ENCODE results near the gene LMCD1.

Gene LMCD1

DNA sequence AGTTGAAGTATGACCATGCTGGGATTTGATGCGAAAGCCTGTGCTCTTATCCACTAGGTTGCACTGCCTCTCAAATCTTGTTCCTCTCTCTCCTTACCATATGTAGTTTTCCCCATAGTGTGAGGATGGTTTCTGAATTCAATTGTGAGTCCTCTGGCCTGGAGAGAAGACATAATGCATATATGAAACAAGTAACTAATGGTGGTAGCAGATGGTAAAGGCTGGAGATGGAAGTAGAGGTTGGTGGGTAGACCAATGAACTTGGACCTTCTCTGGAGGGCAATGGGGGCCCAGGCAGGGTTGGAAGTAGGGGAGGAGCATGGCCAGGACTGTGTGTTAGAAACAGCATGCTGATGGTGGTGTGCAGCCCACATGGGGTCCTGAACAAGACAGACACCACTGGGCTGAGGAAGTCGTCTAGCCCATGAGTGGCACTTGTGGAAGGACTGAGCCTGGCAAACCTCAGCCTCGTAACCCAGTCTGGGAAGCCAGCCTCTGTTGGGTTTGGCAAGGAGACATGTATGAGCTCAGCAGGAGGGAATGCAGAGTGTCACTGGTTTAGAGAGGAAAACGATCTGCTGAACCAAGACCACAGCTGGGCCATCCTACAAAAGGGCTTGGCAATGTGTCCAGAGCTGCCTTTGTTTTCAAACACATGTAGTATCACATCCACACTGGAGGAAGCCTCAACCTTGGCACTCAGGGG lies 18.5 kb upstream of the LMCD1 start:
- no peak for FAIRE-seq
- DNase-seq (ENCODE audit: extremely low spot score, insufficient read length, low read depth): no peak

GRCh38 chr3:8484409-8485140 lies 17.0 kb upstream of the LMCD1 start:
- DNase-seq (ENCODE audit: extremely low spot score, insufficient read length, low read depth) (no peak), FAIRE-seq (no peak)

- DNase-seq (ENCODE audit: extremely low spot score, insufficient read length, low read depth): no peak
- no peak for FAIRE-seq
These were observed 16.3 kb upstream of the LMCD1 start for GRCh38 chr3:8485141-8485870.

DNA sequence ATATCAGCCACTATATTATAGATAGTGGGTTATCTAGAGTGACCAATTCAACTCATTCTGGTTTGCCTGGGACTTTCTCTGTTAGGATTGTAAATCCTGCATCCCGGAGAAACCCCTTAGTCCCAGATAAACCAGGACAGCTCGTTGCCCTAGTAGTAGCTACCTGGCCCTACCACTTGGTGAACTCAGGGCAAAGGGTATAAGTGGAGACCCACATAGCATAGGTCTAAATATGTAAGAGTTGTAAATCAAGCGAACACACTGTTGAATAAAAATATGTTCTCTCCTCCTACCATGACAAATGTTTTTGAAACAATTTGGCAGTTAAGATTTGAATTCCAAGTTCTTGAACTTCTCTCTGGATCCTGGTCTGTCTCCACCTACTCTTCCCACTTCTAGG lies 15.7 kb upstream of the LMCD1 start:
- FAIRE-seq (no peak), DNase-seq (ENCODE audit: extremely low spot score, insufficient read length, low read depth) (no peak)

GRCh38 chr3:8486434-8486833 lies 15.2 kb upstream of the LMCD1 start:
- DNase-seq (ENCODE audit: extremely low spot score, insufficient read length, low read depth) (no peak), FAIRE-seq (no peak)

- FAIRE-seq: no peak
- no peak for DNase-seq (ENCODE audit: extremely low spot score, insufficient read length, low read depth)
These were observed 14.7 kb upstream of the LMCD1 start for GRCh38 chr3:8486936-8487335.

DNA sequence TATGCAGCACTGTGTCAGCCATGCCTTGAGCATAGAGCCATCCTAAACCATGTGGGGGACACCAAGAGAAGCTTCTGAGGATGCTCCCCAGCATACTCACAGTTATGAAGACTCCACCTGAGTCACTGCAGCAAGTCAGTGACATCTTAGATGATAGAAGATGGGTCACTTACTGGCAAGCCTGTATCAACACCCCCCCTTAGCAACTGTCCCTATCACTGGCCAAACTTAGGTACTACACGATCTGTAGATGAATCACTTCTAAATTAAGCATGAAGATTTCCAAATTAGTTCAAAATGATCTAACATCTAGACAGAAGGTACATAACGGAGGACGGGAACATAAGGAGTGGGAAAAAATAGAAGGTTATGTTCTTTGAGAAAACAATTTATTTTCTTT lies 13.2 kb upstream of the LMCD1 start:
- DNase-seq (ENCODE audit: extremely low spot score, insufficient read length, low read depth) (no peak), FAIRE-seq (no peak)

DNA sequence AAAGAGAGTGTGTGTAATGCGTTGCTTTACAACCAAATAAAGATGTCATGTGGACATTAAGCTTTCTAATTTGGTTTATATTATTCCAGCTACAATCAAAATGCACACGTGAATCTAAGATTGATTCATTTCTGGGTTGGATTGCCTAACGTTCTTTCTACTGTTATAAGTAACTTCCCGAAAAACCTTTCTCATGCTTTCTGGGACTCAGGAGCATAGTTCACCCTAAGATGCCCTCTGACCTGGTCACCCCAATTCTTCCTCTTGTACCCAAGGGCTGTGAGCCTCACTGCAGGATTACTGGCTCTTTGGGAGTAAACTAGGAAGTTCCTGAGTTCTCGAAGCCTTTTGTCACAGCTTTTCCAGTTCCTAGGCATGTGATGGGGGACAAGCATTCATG lies 12.7 kb upstream of the LMCD1 start:
- no peak for FAIRE-seq

DNA sequence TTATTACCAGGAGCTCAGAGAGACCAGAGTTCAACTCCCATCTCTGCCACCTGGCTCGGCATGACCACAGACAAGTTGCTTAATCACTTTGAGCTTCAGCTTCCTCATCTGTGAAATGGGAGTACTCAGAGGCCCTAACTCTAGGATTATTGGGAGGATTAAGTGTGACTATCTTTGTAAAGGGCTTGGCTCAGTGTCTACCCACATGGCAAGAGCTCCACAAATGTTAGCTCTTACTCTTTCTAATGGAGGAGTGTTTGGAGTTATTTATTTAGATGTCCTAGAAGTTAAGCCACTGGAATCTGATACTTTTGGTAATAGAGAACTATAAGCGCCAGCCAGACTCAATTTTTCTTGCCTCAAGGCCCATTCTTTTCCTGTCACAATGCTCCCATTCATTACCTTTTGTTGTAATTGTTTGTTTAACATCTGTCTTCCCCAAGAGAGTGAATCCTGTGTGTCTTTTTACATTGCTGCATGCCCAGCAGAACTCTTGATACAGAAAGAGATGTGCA lies 12.3 kb upstream of the LMCD1 start:
- DNase-seq (ENCODE audit: extremely low spot score, insufficient read length, low read depth) (no peak), FAIRE-seq (no peak)

More for the DNA sequence above, 12.7 kb upstream of the LMCD1 start:
- no peak for DNase-seq (ENCODE audit: extremely low spot score, insufficient read length, low read depth)

- DNase-seq (ENCODE audit: extremely low spot score, insufficient read length, low read depth): no peak
- no peak for FAIRE-seq
These were observed 11.5 kb upstream of the LMCD1 start for GRCh38 chr3:8490079-8490552.

DNA sequence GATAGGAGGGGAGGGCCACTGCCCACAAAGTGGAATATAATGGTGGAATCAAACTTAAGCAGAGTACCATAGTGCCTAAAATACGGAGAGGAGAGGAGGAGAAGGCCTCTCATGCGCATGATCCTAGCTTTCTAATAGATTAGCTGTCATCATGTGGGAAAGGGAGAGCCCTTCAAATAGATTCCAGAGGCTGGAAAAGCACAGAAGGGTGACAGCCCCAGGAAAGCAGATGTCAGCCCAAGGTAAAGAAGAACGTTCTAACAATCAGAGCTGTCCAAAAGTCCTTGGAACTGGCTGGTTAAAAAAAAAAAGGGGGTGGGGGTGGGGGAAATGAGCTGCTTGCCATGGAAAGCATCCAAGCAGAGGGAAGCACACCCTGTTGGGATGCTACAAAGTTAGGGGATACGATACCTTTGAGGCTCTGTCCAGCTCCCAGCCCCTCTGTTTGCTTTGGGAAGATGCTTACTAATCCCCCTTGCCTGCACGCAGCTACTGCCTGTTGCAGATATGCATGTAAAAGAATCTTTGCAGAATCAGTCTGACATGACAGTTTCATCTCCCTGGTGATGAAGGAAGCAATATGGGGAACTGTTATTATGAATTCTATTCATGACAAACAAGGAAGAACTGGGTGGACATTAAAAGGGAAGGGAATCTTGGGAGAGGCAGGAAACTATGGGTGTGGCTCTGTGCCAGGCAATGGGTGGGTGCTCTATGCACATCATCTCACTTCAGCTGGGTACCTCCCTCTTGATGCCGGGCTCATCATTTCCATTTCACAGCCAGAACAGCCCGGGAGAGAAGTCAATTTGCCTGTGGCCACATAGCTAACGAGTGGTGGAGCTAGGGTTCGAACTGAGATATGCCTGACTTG lies 10.1 kb upstream of the LMCD1 start:
- FAIRE-seq (no peak), DNase-seq (ENCODE audit: extremely low spot score, insufficient read length, low read depth) (no peak)

GRCh38 chr3:8492744-8493511 lies 8.7 kb upstream of the LMCD1 start:
- FAIRE-seq: no peak

DNA sequence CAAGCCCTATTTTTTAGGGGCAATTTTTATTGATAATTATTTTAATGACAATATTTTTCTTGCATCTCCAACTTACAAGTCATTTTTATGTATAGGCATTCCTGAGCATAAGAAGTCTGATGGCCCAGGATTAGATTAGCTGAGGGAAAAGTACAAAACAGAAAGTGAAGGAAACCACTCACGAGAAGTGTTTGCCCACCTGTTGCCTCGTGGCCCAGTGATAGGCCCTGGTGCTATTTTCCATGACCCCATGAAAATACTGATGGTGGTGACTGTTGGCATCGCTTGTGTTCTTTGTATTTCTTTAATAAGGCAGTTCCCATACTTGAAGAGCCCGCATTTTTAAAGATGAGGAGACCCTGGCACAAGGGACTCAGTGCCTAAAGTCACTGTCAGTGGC lies 7.9 kb upstream of the LMCD1 start:
- FAIRE-seq: no peak
- no peak for DNase-seq (ENCODE audit: extremely low spot score, insufficient read length, low read depth)

More at GRCh38 chr3:8492744-8493511, 8.7 kb upstream of the LMCD1 start:
- no peak for DNase-seq (ENCODE audit: extremely low spot score, insufficient read length, low read depth)

GRCh38 chr3:8494327-8494726 lies 7.3 kb upstream of the LMCD1 start:
- FAIRE-seq: no peak
- no peak for DNase-seq (ENCODE audit: extremely low spot score, insufficient read length, low read depth)

DNA sequence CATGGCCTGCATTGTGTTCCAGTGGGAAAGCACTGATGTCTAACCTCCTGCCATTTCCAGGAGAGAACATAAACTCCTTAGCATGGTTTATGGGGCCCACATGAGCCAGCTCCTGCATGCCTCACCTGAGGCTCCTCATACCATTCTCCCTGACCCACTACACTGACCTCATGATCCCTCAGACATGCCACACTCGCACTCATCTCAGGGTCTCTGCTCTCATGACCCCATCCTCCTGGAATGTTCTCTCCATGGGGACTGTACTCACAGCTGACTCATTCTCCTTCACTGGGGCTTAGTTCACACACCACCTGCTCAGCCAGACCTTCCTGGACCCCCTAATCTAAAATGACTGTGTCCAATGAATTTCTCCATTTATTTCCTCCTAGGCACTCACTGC lies 4.0 kb upstream of the LMCD1 start:
- FAIRE-seq (no peak), DNase-seq (ENCODE audit: extremely low spot score, insufficient read length, low read depth) (no peak)

- FAIRE-seq: no peak
- DNase-seq (ENCODE audit: extremely low spot score, insufficient read length, low read depth): no peak
These were observed 2.4 kb upstream of the LMCD1 start for GRCh38 chr3:8499181-8499611.

DNA sequence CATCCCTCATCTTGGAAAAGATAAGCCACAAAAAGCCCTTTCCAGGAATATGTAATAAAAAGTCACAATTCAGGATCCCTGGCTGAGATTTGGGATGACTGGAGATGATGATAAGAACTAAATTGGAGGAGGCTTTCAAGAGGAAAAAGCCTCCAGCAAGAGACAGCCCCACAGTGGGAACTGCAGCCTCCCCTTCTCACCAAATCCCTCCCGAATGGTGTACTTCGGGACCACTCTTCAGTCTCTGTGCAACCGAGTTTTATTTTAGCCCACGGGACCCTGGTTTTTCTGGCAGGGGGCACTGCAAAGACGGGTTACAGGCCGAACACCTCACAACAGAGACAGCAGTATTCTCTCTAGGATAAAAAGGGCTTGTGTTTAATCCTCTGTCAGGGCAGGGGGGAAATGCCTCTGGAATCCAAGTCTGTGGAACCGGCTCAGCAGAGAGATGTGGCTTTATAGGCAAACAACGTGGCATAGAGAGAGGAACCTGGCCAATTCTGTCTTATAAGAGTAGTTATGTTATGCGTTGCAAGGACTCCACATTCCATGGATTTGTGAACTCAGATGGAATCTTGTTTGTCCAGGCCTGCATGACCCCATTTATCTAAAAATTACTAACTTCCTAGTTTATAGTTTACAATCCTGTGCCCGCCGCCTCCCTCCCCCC lies 1.2 kb upstream of the LMCD1 start:
- DNase-seq (ENCODE audit: extremely low spot score, insufficient read length, low read depth) (no peak), FAIRE-seq (no peak)

- DNase-seq (ENCODE audit: extremely low spot score, insufficient read length, low read depth): no peak
- no peak for FAIRE-seq
These were observed 643 bp upstream of the LMCD1 start for GRCh38 chr3:8500989-8501370.

DNA sequence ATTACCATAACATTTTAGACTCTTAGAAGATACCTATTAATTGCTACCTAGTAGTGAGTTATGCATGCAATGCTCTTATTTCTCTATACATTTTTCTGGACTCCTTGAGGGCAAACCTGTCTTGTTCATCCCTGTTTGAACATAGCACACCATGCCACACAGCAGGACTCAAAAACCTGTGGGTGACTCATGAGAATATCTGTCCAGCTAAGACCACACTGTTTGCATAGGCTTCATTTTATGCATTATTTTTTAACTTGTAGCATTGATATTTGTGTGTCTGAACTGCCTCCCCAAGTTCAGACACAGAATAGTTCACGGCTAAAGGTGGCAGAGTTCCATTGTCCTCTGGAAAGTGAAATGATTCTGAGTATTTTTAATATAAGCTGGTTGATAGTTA lies 1.8 kb downstream of the LMCD1 start:
- no peak for FAIRE-seq
- no peak for DNase-seq (ENCODE audit: extremely low spot score, insufficient read length, low read depth)

All from GM18507 (cell line).